GM12864 (cell line): ENCODE results near the gene COL5A2.

ENCODE experiments used
- DNase-seq: peaks from one replicate; pipeline ENCODE4 v3.0.0-alpha.2; 2011; ENCODE audit warnings: low read depth
- H3K4me3 ChIP-seq: 2 replicates; pipeline ENCODE4 v1.5.1; 2011; ENCODE audit warnings: mild to moderate bottlenecking, low read depth, low read length, control low read depth
- TF ChIP-seq, protein P1 (sequence below): IDR thresholded peaks from 2 replicates; pipeline ENCODE4 v1.5.1; 2011; ENCODE audit warnings: low read depth, mild to moderate bottlenecking, moderate library complexity, low read length, control low read depth, inconsistent platforms; ENCODE audit errors: missing control alignments

COL5A2 gene

DNA sequence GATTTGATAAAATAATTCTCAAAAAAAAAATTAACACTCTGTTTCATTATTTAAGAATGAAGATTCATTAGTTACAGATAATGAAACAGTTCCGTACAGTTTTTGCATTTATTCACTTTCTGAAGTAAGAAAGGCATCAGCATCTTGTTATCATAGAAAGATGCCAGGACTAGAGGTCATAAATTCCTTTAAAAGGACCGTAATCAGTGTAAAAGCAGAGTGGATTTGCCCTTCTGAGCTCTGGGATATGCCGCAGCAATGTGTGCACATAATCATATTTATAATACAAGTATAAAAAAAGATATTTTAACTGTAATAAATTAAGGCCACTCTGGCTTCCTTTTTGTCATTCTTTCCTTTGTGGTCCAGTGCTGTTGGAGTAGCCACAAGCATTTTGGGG, 37.5 kb upstream of the COL5A2 start:
- no peak for DNase-seq
- TF ChIP-seq, protein P1, sequence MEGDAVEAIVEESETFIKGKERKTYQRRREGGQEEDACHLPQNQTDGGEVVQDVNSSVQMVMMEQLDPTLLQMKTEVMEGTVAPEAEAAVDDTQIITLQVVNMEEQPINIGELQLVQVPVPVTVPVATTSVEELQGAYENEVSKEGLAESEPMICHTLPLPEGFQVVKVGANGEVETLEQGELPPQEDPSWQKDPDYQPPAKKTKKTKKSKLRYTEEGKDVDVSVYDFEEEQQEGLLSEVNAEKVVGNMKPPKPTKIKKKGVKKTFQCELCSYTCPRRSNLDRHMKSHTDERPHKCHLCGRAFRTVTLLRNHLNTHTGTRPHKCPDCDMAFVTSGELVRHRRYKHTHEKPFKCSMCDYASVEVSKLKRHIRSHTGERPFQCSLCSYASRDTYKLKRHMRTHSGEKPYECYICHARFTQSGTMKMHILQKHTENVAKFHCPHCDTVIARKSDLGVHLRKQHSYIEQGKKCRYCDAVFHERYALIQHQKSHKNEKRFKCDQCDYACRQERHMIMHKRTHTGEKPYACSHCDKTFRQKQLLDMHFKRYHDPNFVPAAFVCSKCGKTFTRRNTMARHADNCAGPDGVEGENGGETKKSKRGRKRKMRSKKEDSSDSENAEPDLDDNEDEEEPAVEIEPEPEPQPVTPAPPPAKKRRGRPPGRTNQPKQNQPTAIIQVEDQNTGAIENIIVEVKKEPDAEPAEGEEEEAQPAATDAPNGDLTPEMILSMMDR, result no peak
- H3K4me3 ChIP-seq, result no peak overlapping the region

DNA sequence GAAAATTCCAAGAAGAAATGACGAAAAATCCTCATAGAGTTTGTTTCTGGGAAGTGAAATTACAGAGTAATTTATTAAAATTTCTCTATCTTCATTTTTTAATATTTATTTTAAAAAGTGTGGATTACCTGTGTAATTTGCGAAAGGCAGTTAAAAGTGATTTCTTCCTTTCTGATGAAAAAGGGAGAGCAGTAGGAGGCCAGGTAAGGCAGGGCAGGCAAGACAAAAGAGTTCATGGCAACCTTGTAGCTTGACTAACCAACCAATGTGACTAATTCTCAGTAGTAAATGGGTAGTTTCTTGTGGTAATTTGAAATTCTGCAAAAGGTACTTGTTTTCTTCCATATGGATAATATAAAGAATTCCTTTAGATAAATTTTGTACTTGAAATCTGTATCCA, 34.9 kb upstream of the COL5A2 start:
- no peak for DNase-seq
- TF ChIP-seq, protein P1, result no peak
- no peak overlapping the region for H3K4me3 ChIP-seq

DNA sequence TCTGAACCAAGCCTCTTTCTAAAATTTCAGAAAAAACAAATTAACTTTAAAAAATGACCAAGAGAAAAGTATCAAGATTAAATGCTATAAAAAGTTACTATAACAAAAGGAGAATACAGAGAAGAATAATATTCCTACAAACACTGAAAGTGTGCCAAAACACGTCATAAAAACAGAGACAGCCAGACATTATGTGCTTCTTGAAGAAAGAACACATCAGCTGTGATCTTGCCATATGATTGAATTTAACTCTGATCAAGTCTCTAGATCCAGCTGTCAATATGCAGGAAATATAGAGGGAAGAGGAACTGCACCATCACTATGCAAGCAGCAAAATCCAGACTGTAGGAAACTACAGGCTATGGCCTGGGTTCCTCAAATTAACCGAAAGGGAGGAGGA, 33.7 kb upstream of the COL5A2 start:
- TF ChIP-seq, protein P1, result no peak
- no peak for DNase-seq
- no peak overlapping the region for H3K4me3 ChIP-seq

DNA sequence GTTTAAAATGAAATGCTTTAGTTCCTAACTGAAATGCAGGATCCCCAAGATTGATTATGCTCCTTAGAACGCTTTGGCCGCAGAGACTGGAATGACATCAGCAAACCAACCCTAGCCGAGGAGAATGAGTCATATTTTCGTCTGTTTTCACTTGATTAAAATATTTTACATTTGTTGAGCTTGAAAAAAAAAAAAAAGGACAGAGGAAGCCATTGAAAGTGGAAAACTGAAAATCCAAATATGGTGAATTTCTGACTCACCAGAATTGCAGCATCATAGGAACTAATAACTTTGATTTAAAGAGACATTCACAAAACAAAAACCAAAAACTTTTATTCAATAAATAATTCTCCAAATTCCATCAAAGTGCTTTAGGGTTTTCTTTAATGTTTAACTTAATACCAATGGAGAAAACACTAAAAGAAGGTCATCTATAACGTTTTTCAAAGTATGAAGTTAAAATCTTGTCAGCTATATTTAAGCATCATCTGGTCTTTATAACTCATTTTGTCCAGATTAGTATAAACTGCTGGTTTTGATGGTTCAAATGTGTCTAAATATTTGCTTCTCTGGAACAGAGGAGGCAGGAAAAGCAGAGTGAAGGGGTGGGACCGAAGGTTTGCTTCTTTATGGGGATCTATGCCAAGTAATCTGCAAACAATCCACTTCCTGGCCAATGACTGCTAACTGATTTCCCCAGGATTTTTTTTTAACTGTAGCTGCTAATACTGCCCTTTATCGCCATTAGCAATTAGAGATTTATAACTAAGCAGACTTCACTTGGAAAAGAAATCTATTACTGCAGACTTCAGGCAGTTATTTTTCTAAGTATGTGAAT, 30.9 kb upstream of the COL5A2 start:
- H3K4me3 ChIP-seq, result no peak overlapping the region
- TF ChIP-seq, protein P1, result no peak
- no peak for DNase-seq

DNA sequence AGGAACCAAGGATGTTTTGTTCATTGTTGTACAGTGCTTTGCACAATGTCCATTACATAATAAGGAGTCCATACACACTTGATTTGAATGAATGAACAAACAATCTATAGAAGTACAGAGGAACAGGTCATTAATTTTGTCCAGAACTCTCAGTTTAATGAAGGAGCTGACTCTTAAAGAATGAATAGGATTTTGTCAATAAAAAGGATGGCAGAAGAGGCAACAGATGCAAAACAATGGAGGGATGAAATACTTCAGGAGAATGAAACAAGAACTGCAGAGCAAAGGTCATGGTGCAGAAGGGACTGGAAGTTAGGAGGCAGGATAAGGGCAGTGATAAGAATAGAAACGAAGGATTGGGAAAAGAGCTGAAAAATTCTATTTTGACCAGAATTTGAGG, 28.7 kb upstream of the COL5A2 start:
- DNase-seq, result no peak
- TF ChIP-seq, protein P1, result no peak
- no peak overlapping the region for H3K4me3 ChIP-seq

DNA sequence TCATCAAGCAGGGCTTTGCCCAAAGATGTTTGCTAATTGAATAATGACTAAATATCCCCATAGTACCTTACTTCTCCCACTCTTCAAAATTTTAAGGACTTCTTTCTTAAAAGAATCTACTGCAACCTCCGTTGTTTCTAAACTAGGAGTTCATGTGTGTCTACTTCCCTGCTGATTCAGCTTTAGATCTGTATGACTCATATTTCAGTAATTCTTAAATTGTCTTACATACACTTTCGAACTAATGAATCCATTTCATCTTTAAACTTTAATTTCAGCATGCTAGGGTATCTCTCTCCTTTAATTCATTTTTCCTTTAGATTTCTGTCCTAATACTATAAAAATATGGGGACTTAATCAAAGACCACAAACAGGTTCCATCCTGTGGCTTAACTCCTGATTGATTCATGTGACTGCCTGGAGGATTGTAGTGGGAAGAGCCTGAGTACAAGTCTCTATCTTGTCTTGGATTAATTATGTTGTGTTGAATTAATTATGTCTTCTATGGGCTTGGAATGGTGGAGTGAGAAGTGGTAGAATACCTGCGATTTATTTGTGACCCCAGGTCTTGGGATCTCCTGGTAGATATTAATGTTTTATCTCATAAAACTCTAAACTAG, 24.9 kb upstream of the COL5A2 start:
- H3K4me3 ChIP-seq, result no peak overlapping the region
- no peak for DNase-seq
- TF ChIP-seq, protein P1, result no peak

DNA sequence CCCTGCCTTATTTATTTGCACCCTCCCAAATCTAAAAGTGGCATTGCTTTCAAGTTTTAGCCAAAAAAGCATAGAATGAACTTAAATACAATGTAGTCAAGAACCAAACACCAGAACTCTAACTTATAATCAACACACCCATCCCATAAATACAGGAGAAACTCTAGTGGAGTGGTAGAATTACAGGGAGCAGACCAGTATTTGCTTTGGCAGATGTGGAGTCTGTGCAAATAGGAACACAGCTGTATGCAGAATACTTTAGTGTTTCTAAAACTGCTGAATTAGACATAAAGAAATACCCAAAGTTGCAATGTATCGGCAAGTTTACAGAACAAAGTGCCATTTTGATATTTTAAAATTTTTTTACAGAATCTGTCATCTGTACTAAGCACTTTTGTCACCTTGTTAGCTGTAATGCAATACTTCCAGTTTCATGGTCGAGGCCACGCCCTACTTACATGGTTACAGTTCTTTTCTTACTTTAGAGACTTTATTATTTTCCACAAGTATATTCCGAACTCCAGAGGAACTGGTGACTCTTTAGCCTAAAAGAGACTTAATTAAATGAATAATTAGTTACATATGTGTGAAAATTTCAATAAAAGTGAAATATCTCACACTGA, 23.7 kb upstream of the COL5A2 start:
- TF ChIP-seq, protein P1, result no peak
- no peak for DNase-seq
- H3K4me3 ChIP-seq, result no peak overlapping the region
